Heart right ventricle (tissue), 16 donors: ENCODE data around the gene ADGRA1. TPM values are rescaled to one million over a fixed set of nuclear protein-coding genes. Genes with fewer than 3 reads are reported as not detected.

Experiments
- ATAC-seq, 8 donors: fragments of 200-7000 bp; cut with Tn5 transposase; one replicate each; pipeline ENCODE4 v1.9.1; 2020; ENCODE audit warnings: mild to moderate bottlenecking in 8 of 8, moderate library complexity in 8 of 8, moderate number of reproducible peaks in 1 of 8
- DNase-seq, 2 donors: peaks; one replicate each; pipeline ENCODE4 v3.0.0-alpha.2; 2020
- H3K27ac ChIP-seq, 10 donors: fragments of 200-600 bp; sonication (generic) in 2 of 10; one replicate each; pipeline versions ENCODE4 v1.5.0 to v1.8.0; 2020 to 2022; ENCODE audit warnings: mild to moderate bottlenecking in 3 of 10
- H3K27me3 ChIP-seq, 7 donors: fragments of 200-600 bp; one replicate each; pipeline ENCODE4 v1.8.0; 2021 to 2022; ENCODE audit warnings: mild to moderate bottlenecking in 2 of 7
- H3K36me3 ChIP-seq, 9 donors: fragments of 200-600 bp; sonication (generic) in 1 of 9; one replicate each; pipeline versions ENCODE4 v1.5.0 to v1.8.0; 2020 to 2022; ENCODE audit warnings: mild to moderate bottlenecking in 2 of 9
- H3K4me1 ChIP-seq, 9 donors: fragments of 200-600 bp; sonication (generic) in 1 of 9; one replicate each; pipeline versions ENCODE4 v1.5.0 to v1.8.0; 2020 to 2022; ENCODE audit warnings: mild to moderate bottlenecking in 4 of 9
- H3K4me3 ChIP-seq, 10 donors: fragments of 200-600 bp; sonication (generic) in 2 of 10; one replicate each; pipeline versions ENCODE4 v1.5.0 to v1.8.0; 2020 to 2022; ENCODE audit warnings: mild to moderate bottlenecking in 7 of 10, moderate library complexity in 2 of 10
- H3K9me3 ChIP-seq, 11 donors: fragments of 200-600 bp in 10 of 11; sonication (generic) in 2 of 11; one replicate each; pipeline versions ENCODE4 v1.5.0 to v1.8.0; 2013 to 2022; ENCODE audit warnings: mild to moderate bottlenecking in 2 of 11, control low read depth in 1 of 11, moderate library complexity in 1 of 11
- WGBS, 2 donors: extraction: QIAGEN DNeasy Blood & Tissue Kit; methylation state at CpG; one replicate each; pipeline ENCODE4 v1.1.7; 2013; ENCODE audit warnings: inconsistent platforms in 1 of 2; 5-methylcytosine and 5-hydroxymethylcytosine counted together
- intact Hi-C, 10 donors: fragments of 100-400 bp; cut with DNase I; formaldehyde crosslinking; loops; one replicate each; pipeline versions ENCODE4 v1.11.1 to v1.14.2; 2022
- polyA plus RNA-seq, 2 donors: library from polyadenylated mRNA; stranded (reverse); fragments of 200-250 nt; gene quantifications; one replicate each; pipeline ENCODE4 v1.2.3, GENCODE V29; 2013
- total RNA-seq, 10 donors: library from RNA; stranded (reverse); fragmentation: NEBNext Ultra II Directional in 3 of 10; extraction: Animal tissue kit (Norgen Biotek cat#: 25700) in 3 of 10; gene quantifications; one replicate each; pipeline versions ENCODE4 v1.2.1 to v1.2.4, GENCODE V29; 2021 to 2023
- TF ChIP-seq, protein P1 (sequence below), 9 donors: fragments of 200-600 bp; sonication (generic) in 2 of 9; IDR thresholded peaks; one replicate each; pipeline versions ENCODE4 v1.5.0 to v1.8.0; 2021 to 2022; ENCODE audit warnings: antibody characterized with exemption in 9 of 9, mild to moderate bottlenecking in 5 of 9, moderate library complexity in 1 of 9
- donor health status: Arrhythmogenic right ventricular cardiomyopathy.
- donor health status: ischemic (EF 13 %, LVEDD 7.1; RV severe dilation, severe dysfunction).
- donor health status: healthy with polysubstance abuse.
- donor health status: DM: no; HTN: yes; CAD: no.
- donor health status: DM: no; HTN: no; CAD: no.
- donor health status: ischemic (EF 25% LVEDD 6.9; RV normal size, moderate dysfunction).
- donor health status: ischemic (EF 25% LVEDD 5.7; RV mildly dilated, moderate dysfunction).
- donor health status: healthy.
- donor health status: DM: yes; HTN: yes; CAD: no.
- donor health status: Ischemic cardiomyopathy.
- donor health status: ischemic (EF 35%, LVEDD 5.7; RV mildly dilated, moderate dysfunction).
- donor health status: nonischemic (EF 11% LVEDD 7.7; RV severe dilation, severe dysfunction).
- donor health status: DM: yes; HTN: yes; CAD: no.
- donor health status: PGD.
- donor health status: ischemic (EF 29% LVEDD 5.4; RV normal size, mild dysfunction).
- donor health status: nonischemic (EF 23%, LVEDD 6.1; RV moderate dilation, normal function).

Gene ADGRA1
- total and polyA plus RNA-seq, 12 donors, result under 0.01 to 0.21 (median 0.11) TPM; not detected in 6

- TF ChIP-seq, protein P1, sequence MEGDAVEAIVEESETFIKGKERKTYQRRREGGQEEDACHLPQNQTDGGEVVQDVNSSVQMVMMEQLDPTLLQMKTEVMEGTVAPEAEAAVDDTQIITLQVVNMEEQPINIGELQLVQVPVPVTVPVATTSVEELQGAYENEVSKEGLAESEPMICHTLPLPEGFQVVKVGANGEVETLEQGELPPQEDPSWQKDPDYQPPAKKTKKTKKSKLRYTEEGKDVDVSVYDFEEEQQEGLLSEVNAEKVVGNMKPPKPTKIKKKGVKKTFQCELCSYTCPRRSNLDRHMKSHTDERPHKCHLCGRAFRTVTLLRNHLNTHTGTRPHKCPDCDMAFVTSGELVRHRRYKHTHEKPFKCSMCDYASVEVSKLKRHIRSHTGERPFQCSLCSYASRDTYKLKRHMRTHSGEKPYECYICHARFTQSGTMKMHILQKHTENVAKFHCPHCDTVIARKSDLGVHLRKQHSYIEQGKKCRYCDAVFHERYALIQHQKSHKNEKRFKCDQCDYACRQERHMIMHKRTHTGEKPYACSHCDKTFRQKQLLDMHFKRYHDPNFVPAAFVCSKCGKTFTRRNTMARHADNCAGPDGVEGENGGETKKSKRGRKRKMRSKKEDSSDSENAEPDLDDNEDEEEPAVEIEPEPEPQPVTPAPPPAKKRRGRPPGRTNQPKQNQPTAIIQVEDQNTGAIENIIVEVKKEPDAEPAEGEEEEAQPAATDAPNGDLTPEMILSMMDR (IDR thresholded peaks at IDR 0.05), result no peak
- ATAC-seq, result no peak
- intact Hi-C loops, result no loop called here
- DNase-seq, result no peak
- Histone ChIP-seq H3K36me3 (no peaks in the 10 kb centered on the region), H3K27ac (no peak overlapping the region), H3K27me3 (peaks cover 13 to 67% (median 64%) of the 10 kb centered on the region in 7 donors), H3K9me3 (no peaks in the 10 kb centered on the region), H3K4me3 (no peak overlapping the region), H3K4me1 (peaks cover 8 to 17% (median 12%) of the 10 kb centered on the region in 9 donors)
- 83 to 84% methylated on average over 22 of the region's 22 CpGs for WGBS, 2 donors
Measured at GRCh38 chr10:133162178-133162909, 74.6 kb downstream of the ADGRA1 start.

DNA sequence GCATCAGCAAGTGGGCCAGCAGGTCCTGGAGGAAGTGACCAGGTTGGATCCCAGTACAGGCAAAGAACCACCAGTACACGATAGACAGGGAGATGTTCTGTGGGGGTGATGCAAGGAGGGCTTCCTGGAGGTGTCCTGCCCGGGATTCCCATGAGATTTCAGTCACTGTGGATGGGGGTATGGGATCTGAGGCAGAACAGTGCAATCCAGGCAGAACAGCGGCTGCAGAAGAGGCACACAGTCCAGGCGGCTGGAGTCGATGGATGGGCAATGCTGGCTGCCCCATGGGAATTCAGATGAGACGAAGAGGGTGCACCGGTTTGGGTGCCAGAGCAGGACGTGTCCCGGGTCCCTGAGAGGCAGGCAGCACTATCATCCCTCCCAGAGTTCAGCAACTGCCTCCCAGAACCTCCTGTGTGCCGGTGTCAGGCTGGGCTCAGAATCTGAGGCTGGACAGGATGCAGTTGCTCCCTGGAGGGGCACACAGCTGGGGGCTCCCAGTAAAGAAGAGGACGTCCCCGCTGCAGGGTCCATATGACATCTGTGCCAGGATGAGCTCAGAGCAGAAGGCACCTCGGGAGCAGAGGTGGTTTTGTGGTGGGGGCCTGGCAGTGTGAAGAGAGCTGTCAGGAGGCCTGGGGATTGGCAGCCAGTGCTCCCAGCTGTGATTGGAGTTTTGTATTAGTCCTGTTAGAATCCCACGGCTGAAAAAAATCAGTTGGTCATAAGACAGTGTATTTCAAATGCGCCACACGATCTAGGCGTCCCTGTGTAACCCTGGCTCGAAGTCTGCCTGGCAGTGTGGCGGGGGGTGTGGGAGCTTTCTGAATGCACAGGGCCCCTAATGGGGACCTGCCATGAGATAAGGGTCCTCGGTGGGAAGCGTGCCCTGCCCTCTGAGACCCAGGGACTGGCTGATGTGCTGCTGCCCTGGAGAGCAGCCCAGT lies 75.5 kb downstream of the ADGRA1 start:
- ATAC-seq (no peak), DNase-seq (no peak)
- WGBS, 2 donors, result 65% methylated on average over 21 of the region's 21 CpGs
- H3K4me1 ChIP-seq, result peaks cover 8 to 17% (median 12%) of the 10 kb centered on the region in 9 donors
- peaks cover 13 to 73% (median 66%) of the 10 kb centered on the region in 7 donors for H3K27me3 ChIP-seq
- no peaks in the 10 kb centered on the region for H3K9me3 ChIP-seq
- H3K36me3 ChIP-seq, result no peaks in the 10 kb centered on the region
- H3K4me3 ChIP-seq, result no peak overlapping the region
- TF ChIP-seq, protein P1 (IDR thresholded peaks at IDR 0.05), result no peak
- no peak overlapping the region for H3K27ac ChIP-seq
- intact Hi-C loops, result no loop called here

DNA sequence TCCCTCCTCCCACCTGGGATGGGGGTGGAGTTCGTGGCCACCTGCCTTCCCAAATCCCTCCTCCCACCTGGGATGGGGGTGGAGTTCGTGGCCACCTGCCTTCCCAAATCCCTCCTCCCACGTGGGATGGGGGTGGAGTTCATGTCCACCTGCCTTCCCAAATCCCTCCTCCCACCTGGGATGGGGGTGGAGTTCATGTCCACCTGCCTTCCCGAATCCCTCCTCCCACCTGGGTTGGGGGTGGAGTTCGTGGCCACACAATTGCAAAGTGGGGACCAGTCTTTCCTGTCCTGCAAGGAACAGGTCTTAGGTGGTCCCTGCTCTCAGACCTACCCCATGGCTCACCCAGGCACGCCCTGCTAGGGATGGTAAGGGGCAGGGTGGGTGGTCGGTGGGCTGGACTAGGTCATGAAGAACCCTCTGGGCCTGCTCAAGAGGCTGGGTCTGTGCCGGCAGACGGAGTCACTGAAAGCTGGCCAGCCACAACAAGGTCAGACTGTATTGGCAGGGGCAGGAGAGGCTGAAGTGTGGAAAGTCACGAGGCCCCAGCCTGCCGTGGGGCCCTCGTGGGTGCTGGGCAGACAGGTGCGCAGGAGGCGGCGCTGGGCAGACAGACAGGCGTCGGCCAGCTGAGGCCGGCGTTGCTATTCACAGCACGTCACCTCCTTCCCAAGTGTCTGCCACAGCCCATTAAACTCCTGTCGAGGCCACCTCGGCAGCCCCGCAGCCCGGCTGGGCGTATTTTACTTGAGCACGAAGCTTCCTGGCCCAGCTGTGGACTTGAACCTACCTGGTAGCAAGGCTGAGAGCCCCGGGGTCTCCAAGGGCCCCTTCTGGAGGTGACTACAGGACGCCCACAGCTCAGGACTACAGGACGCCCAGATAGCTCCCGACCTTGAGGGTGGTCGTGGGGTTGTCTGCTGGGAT lies 76.4 kb downstream of the ADGRA1 start:
- Histone ChIP-seq H3K36me3 (no peaks in the 10 kb centered on the region), H3K27me3 (peaks cover 13 to 74% (median 58%) of the 10 kb centered on the region in 7 donors), H3K9me3 (no peaks in the 10 kb centered on the region), H3K4me3 (no peak overlapping the region), H3K4me1 (peaks cover 8 to 17% (median 12%) of the 10 kb centered on the region in 9 donors), H3K27ac (no peak overlapping the region)
- WGBS, 2 donors, result 71 to 76% methylated on average over 31 of the region's 31 CpGs
- ATAC-seq (no peak), DNase-seq (no peak)
- intact Hi-C loops, result no loop called here
- TF ChIP-seq, protein P1 (IDR thresholded peaks at IDR 0.05), result no peak
